Panc1 (cell line): ENCODE data around the gene TSHZ2. TPM values are rescaled to one million over a fixed set of nuclear protein-coding genes. Genes with fewer than 3 reads are reported as not detected.

Source experiments
- ATAC-seq: fragments of 200-7000 bp; cut with Tn5 transposase; 2 replicates; pipeline ENCODE4 v1.9.1; 2020; ENCODE audit warnings: mild to moderate bottlenecking, moderate library complexity
- BruUV-seq: library from RNA; stranded (reverse); fragments of 400-500 nt; replicated peaks from 2 replicates; lab custom pipeline; 2021; lab: Mats Ljungman, UMichigan
- CTCF ChIA-PET: fragments of 300-600 bp; sonication (Branson Sonifier 250); formaldehyde crosslinking; loops from one replicate; lab custom pipeline; 2022; ENCODE audit warnings: antibody characterized with exemption; lab: Charles Lee
- POLR2A ChIA-PET: fragments of 300-600 bp; sonication (Branson Sonifier 250); formaldehyde crosslinking; loops from one replicate; lab custom pipeline; 2022; ENCODE audit warnings: antibody characterized with exemption; lab: Charles Lee
- DNase-seq: peaks from one replicate; pipeline ENCODE4 v3.0.0-alpha.2; 2010; ENCODE audit warnings: low read depth, low spot score
- H3K27ac ChIP-seq: 2 replicates; pipeline ENCODE4 v1.5.1; 2011; ENCODE audit warnings: mild to moderate bottlenecking, low read length, inconsistent platforms
- H3K27me3 ChIP-seq: fragments of 200-500 bp; sonication (Bioruptor generic); 2 replicates; pipeline ENCODE4 v1.6.0; 2014; ENCODE audit warnings: low read length, inconsistent platforms; ENCODE audit not compliant: control insufficient read depth, insufficient read depth
- H3K36me3 ChIP-seq: fragments of 200-500 bp; sonication (Bioruptor generic); 2 replicates; pipeline ENCODE4 v1.5.1; 2014; ENCODE audit warnings: inconsistent platforms, mild to moderate bottlenecking, low read length, moderate library complexity; ENCODE audit not compliant: control insufficient read depth, insufficient read depth
- H3K4me1 ChIP-seq: 2 replicates; pipeline ENCODE4 v1.5.1; 2011; ENCODE audit warnings: inconsistent platforms, mild to moderate bottlenecking, low read length, moderate library complexity; ENCODE audit not compliant: control insufficient read depth, insufficient read depth
- H3K4me3 ChIP-seq, 2 experiments: 2 replicates each; pipeline ENCODE4 v1.5.1; 2011 to 2012; ENCODE audit warnings: low read depth in 2 of 2, low read length in 2 of 2, mild to moderate bottlenecking in 2 of 2, inconsistent platforms in 1 of 2, moderate library complexity in 1 of 2
- H3K9me3 ChIP-seq: fragments of 200-500 bp; sonication (Bioruptor generic); 2 replicates; pipeline ENCODE4 v1.5.1; 2014; ENCODE audit warnings: low read depth, mild to moderate bottlenecking, inconsistent platforms, low read length, moderate library complexity; ENCODE audit not compliant: control insufficient read depth, insufficient read depth
- CTCF ChIP-seq: fragments of 450-650 bp; IDR thresholded peaks from 2 replicates; pipeline ENCODE4 v1.5.1; 2017; ENCODE audit warnings: mild to moderate bottlenecking
- POLR2AphosphoS5 ChIP-seq: IDR thresholded peaks from 2 replicates; pipeline ENCODE4 v1.6.1; 2012; ENCODE audit warnings: mild to moderate bottlenecking, low read depth, low read length, moderate library complexity
- REST ChIP-seq, 2 experiments: IDR thresholded peaks; 2 replicates each; pipeline ENCODE4 v1.6.1; 2011 to 2012; ENCODE audit warnings: low read depth in 2 of 2, control low read depth in 1 of 2, low read length in 1 of 2, mild to moderate bottlenecking in 1 of 2, moderate library complexity in 1 of 2; ENCODE audit not compliant: insufficient read depth in 1 of 2
- SIN3A ChIP-seq: IDR thresholded peaks from 2 replicates; pipeline ENCODE4 v1.6.1; 2012; ENCODE audit warnings: low read depth, mild to moderate bottlenecking, low read length, moderate library complexity, borderline replicate concordance; ENCODE audit not compliant: insufficient read depth
- TCF7L2 ChIP-seq: IDR thresholded peaks from 2 replicates; pipeline ENCODE4 v1.6.1; 2011; ENCODE audit warnings: mild to moderate bottlenecking, low read depth, low read length, inconsistent platforms
- in situ Hi-C: cut with HindIII; loops from 2 replicates; pipeline ENCODE4 v1.10.0; 2016; ENCODE audit warnings: low sequenced_read_pairs, low pct_unique_long_range_greater_than_20kb
- intact Hi-C: fragments of 100-400 bp; cut with micrococcal nuclease; formaldehyde crosslinking; loops from one replicate; pipeline ENCODE4 v1.10.0; 2022; ENCODE audit not compliant: unreplicated experiment
- total RNA-seq: library from RNA; stranded (reverse); gene quantifications from one replicate; pipeline ENCODE4 v1.2.1, GENCODE V29; 2021; ENCODE audit not compliant: unreplicated experiment

TSHZ2 gene
- total RNA-seq, 1 experiment from 2014 or later = 0.36 TPM

- no peaks in the 10 kb centered on the region; the same call in 1 of the 2 replicates for H3K27me3 ChIP-seq
- no peak for ATAC-seq
- in situ Hi-C loops = no loop called here
- ChIA-PET POLR2A (no interaction called here), CTCF (no interaction called here)
- TF ChIP-seq REST (IDR thresholded peaks at IDR 0.05; ENCODE audit: insufficient read depth in 1 of 2, low read depth in 2 of 2, low read length in 1 of 2) (no peak), CTCF (no peak), SIN3A (no peak), TCF7L2 (no peak), POLR2AphosphoS5 (no peak)
- no peaks in the 10 kb centered on the region for H3K4me1 ChIP-seq
- DNase-seq = no peak
- no peak overlapping the region for H3K4me3 ChIP-seq
- H3K9me3 ChIP-seq = no peaks in the 10 kb centered on the region
- no TSS peak for BruUV-seq
- intact Hi-C loops = no loop called here
- H3K36me3 ChIP-seq = no peaks in the 10 kb centered on the region
- no peak overlapping the region for H3K27ac ChIP-seq
These were observed 522.6 kb downstream of the TSHZ2 start for GRCh38 chr20:53494753-53495152.

GRCh38 chr20:53495398-53496092 lies 523.4 kb downstream of the TSHZ2 start:
- ATAC-seq (no peak), DNase-seq (no peak)
- POLR2A ChIA-PET = no interaction called here
- Histone ChIP-seq H3K27ac (no peak overlapping the region), H3K9me3 (no peaks in the 10 kb centered on the region), H3K27me3 (no peaks in the 10 kb centered on the region; the same call in 1 of the 2 replicates), H3K36me3 (no peaks in the 10 kb centered on the region), H3K4me3 (no peak overlapping the region), H3K4me1 (no peaks in the 10 kb centered on the region)
- in situ Hi-C loops = no loop called here
- BruUV-seq = no TSS peak
- CTCF ChIA-PET = no interaction called here
- TF ChIP-seq REST (IDR thresholded peaks at IDR 0.05; ENCODE audit: insufficient read depth in 1 of 2, low read depth in 2 of 2, low read length in 1 of 2) = no peak
- TF ChIP-seq CTCF = no peak
- TF ChIP-seq TCF7L2 = no peak
- no peak for TF ChIP-seq SIN3A
- TF ChIP-seq POLR2AphosphoS5 = no peak
- intact Hi-C loops = no loop called here
